Retinal pigment epithelial cell (primary cell): ENCODE measurements around the gene CACNA1F.

ENCODE experiments used
- DNase-seq: peaks from one replicate; pipeline ENCODE4 v3.0.0-alpha.2; 2010; ENCODE audit warnings: low read depth
- H3K4me3 ChIP-seq: 2 replicates; pipeline ENCODE4 v1.5.1; 2011; ENCODE audit warnings: mild to moderate bottlenecking, low read length, control low read depth, moderate library complexity
- TF ChIP-seq, protein P1 (sequence below): conservative IDR thresholded peaks from 2 replicates; pipeline ENCODE4 v1.5.1; 2011; ENCODE audit warnings: low read depth, low read length, control low read depth, inconsistent platforms

The CACNA1F gene

DNA sequence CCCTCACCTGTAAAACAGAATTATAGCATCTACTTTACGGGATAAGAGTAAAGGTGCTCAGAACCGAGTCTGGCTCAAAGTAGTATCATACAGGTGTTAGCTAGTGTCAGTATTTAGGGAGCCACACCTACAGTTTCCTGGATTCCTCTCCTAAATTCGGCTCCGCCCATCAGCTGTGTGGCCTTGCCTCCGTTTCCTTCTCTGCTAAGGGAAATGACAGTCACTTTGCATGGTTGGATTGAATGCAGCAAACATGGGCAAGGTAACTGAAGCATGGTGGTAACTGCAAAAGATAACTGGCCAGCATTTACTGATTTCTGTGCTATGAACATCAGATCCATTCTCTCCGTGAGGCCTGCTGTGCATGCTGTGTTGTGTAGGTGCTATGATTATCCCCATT is 39.3 kb upstream of the CACNA1F start:
- no peak for DNase-seq
- H3K4me3 ChIP-seq: no peak overlapping the region
- TF ChIP-seq, protein P1, sequence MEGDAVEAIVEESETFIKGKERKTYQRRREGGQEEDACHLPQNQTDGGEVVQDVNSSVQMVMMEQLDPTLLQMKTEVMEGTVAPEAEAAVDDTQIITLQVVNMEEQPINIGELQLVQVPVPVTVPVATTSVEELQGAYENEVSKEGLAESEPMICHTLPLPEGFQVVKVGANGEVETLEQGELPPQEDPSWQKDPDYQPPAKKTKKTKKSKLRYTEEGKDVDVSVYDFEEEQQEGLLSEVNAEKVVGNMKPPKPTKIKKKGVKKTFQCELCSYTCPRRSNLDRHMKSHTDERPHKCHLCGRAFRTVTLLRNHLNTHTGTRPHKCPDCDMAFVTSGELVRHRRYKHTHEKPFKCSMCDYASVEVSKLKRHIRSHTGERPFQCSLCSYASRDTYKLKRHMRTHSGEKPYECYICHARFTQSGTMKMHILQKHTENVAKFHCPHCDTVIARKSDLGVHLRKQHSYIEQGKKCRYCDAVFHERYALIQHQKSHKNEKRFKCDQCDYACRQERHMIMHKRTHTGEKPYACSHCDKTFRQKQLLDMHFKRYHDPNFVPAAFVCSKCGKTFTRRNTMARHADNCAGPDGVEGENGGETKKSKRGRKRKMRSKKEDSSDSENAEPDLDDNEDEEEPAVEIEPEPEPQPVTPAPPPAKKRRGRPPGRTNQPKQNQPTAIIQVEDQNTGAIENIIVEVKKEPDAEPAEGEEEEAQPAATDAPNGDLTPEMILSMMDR: no peak

- TF ChIP-seq, protein P1: no peak
- H3K4me3 ChIP-seq: no peak overlapping the region
- DNase-seq: no peak
Measured at GRCh38 chrX:49271341-49271740, 38.2 kb upstream of the CACNA1F start.

DNA sequence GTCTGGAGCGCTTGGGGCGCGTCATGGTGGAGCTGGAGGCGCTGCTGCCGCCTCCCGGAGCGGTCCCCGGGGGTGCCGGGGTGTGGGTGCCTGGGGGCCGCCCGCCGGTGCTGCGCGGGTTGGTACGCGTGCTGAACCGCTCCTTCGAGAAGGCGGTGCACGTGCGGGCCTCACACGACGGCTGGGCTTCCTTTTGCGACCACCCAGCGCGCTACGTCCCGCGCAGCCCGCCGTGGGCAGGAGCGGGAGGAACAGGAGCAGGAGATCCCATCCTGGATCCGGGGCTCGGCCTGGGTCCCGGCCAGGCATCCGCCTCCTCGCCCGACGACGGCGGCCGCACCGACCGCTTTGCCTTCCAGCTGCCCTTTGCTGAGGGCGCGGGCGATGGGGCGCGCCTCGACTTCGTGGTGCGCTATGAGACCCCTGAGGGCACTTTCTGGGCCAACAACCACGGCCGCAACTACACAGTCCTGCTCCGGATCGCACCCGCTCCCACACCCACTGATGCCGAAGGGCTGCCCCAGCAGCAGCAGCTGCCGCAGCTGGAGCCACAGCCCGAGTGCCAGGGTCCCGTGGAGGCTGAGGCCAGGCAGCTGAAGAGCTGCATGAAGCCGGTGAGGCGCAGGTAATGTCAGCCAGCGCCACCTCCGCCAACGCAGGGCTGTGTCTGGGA is 37.2 kb upstream of the CACNA1F start:
- peak overlapping the region; percentile 52 for H3K4me3 ChIP-seq
- TF ChIP-seq, protein P1: no peak
- no peak for DNase-seq

- no peak for DNase-seq
- TF ChIP-seq, protein P1: no peak
- peak within 1 kb of the TSS; percentile 72 for H3K4me3 ChIP-seq
Measured at GRCh38 chrX:49269767-49270248, 36.7 kb upstream of the CACNA1F start, which contains the start of gene PPP1R3F. Gene PPP1R3F (plus strand): TSS chrX:49269793. CDS start chrX:49269870, 77 bp downstream.

DNA sequence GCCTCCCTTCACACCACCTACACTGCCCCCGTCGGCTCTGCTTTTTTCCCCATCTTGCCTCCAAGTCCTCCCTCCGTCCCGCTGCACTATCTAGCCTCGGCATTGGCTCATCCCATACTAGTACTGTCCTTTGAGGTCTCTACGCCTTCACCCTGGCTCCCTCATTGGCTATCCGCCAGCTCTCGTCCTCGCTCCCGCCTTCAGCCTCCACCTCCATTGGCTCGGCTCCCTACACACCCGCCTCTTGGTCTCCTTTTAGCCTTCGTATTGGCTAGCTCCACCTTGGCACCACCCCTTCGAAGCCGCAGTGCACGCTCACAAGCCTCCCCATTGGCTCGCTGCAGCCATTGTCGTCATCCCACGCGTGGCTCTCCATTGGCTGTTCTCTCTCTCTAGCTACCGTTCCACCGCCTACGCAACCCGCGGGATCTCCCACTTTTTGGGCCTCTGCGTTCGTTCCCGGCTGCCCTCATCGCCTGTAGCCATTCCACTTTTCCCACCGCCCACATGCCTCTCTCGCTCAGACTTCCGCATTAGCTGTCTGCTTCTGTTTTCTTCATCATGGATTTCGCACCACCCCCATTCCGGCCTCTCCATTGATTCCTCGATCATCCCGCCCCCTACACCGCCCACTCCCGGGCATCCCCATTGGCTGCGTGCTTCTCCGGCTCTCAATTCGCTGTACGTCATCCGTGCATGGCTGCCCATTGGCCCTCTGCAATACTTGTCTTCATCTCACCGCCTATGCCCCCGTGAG is 36.0 kb upstream of the CACNA1F start:
- DNase-seq: peak; percentile 90
- peak overlapping the region; percentile 72 for H3K4me3 ChIP-seq
- TF ChIP-seq, protein P1: no peak

DNA sequence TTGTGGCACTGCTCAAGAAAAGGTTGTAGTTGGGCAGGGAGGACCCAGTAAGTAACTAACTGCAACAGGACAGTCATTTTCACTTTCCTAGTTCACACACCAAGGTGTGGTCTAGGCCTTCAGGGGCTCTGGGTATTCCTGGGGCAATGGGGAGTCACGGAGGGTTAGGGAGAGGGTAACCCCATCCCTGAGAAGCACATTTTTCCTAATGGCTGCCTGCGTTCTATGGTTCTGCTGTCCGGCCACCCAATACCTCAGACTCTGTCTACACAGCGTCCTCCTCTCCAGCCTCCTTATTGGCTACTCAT is 35.5 kb upstream of the CACNA1F start:
- DNase-seq: no peak
- TF ChIP-seq, protein P1: no peak
- H3K4me3 ChIP-seq: peak overlapping the region; percentile 59
